ENCODE measurements around the gene SMIM44. TPM values are rescaled to one million over a fixed set of nuclear protein-coding genes. Genes with fewer than 3 reads are reported as not detected.

Gene SMIM44
- total RNA-seq, 2 experiments from 2014 or later, result not detected

GRCh38 chr19:3523361-3524077 is 40.3 kb upstream of the SMIM44 start:
- H3K4me1 Mint-ChIP-seq, result peaks cover 5% of the 10 kb centered on the region
- no peak for DNase-seq
- H3K9me3 Mint-ChIP-seq, result no peaks in the 10 kb centered on the region
- ChIA-PET CTCF (no interaction called here), POLR2A (no interaction called here)
- no peak overlapping the region for H3K27ac Mint-ChIP-seq
- no peak overlapping the region for H3K4me3 Mint-ChIP-seq
- peaks cover 16% of the 10 kb centered on the region for H3K36me3 Mint-ChIP-seq (ENCODE audit: low read depth)
- H3K27me3 Mint-ChIP-seq, result no peaks in the 10 kb centered on the region

GRCh38 chr19:3522421-3523360 is 39.5 kb upstream of the SMIM44 start:
- Mint-ChIP-seq H3K4me3 (no peak overlapping the region), H3K27me3 (no peaks in the 10 kb centered on the region), H3K36me3 (ENCODE audit: low read depth) (peaks cover 16% of the 10 kb centered on the region), H3K27ac (no peak overlapping the region), H3K4me1 (peaks cover 5% of the 10 kb centered on the region), H3K9me3 (no peaks in the 10 kb centered on the region)
- DNase-seq, result no peak
- ChIA-PET POLR2A (no interaction called here), CTCF (no interaction called here)

- H3K36me3 Mint-ChIP-seq (ENCODE audit: low read depth), result peaks cover 12% of the 10 kb centered on the region
- POLR2A ChIA-PET, result no interaction called here
- CTCF ChIA-PET, result no interaction called here
- no peaks in the 10 kb centered on the region for H3K27me3 Mint-ChIP-seq
- no peaks in the 10 kb centered on the region for H3K9me3 Mint-ChIP-seq
- no peak overlapping the region for H3K4me3 Mint-ChIP-seq
- H3K4me1 Mint-ChIP-seq, result peaks cover 16% of the 10 kb centered on the region
- H3K27ac Mint-ChIP-seq, result no peak overlapping the region
- DNase-seq, result no peak
These were observed 37.8 kb upstream of the SMIM44 start for GRCh38 chr19:3521104-3521445.

- no peaks in the 10 kb centered on the region for H3K27me3 Mint-ChIP-seq
- ChIA-PET CTCF (interaction anchor here (0.7 kb wide), 1 partner anchor 16 kb away, joined by 3 read pairs; no protein-coding TSS in a partner anchor), POLR2A (no interaction called here)
These were observed 37.2 kb upstream of the SMIM44 start for GRCh38 chr19:3520166-3521103.

GRCh38 chr19:3519126-3519525 is 35.9 kb upstream of the SMIM44 start:
- ChIA-PET CTCF (interaction anchor here (1.8 kb wide), 1 partner anchor 13 kb away, joined by 4 read pairs; the partner anchor contains the start of gene FZR1), POLR2A (no interaction called here)
- DNase-seq, result no peak
- Mint-ChIP-seq H3K9me3 (no peaks in the 10 kb centered on the region), H3K4me1 (peaks cover 29% of the 10 kb centered on the region), H3K27ac (no peak overlapping the region), H3K27me3 (no peaks in the 10 kb centered on the region), H3K4me3 (no peak overlapping the region), H3K36me3 (ENCODE audit: low read depth) (peaks cover 13% of the 10 kb centered on the region)

More at GRCh38 chr19:3520166-3521103, 37.2 kb upstream of the SMIM44 start:
- Mint-ChIP-seq H3K4me3 (no peak overlapping the region), H3K27ac (no peak overlapping the region), H3K4me1 (peaks cover 21% of the 10 kb centered on the region), H3K9me3 (no peaks in the 10 kb centered on the region), H3K36me3 (ENCODE audit: low read depth) (peaks cover 14% of the 10 kb centered on the region)
- DNase-seq, result no peak

- POLR2A ChIA-PET, result no interaction called here
- Mint-ChIP-seq H3K36me3 (ENCODE audit: low read depth) (peaks cover 9% of the 10 kb centered on the region), H3K27me3 (no peaks in the 10 kb centered on the region), H3K9me3 (no peaks in the 10 kb centered on the region), H3K27ac (no peak overlapping the region), H3K4me3 (no peak overlapping the region), H3K4me1 (peaks cover 31% of the 10 kb centered on the region)
- CTCF ChIA-PET, result interaction anchor here (1.8 kb wide), 1 partner anchor 12 kb away, joined by 4 read pairs; the partner anchor contains the start of gene FZR1
- DNase-seq, result no peak
These were observed 35.4 kb upstream of the SMIM44 start for GRCh38 chr19:3518659-3519058.

GRCh38 chr19:3518255-3518654 is 35.0 kb upstream of the SMIM44 start:
- Mint-ChIP-seq H3K27ac (peak overlapping the region; percentile 19), H3K4me3 (no peak overlapping the region)
- POLR2A ChIA-PET, result no interaction called here

GRCh38 chr19:3517638-3518037 is 34.4 kb upstream of the SMIM44 start:
- peaks cover 31% of the 10 kb centered on the region for H3K4me1 Mint-ChIP-seq
- no peak overlapping the region for H3K4me3 Mint-ChIP-seq
- H3K36me3 Mint-ChIP-seq (ENCODE audit: low read depth), result peaks cover 9% of the 10 kb centered on the region
- ChIA-PET POLR2A (no interaction called here), CTCF (interaction anchor here (1.5 kb wide), 1 partner anchor 27 kb away, joined by 4 read pairs; no protein-coding TSS in a partner anchor)
- no peak overlapping the region for H3K27ac Mint-ChIP-seq
- DNase-seq, result no peak
- no peaks in the 10 kb centered on the region for H3K9me3 Mint-ChIP-seq
- H3K27me3 Mint-ChIP-seq, result no peaks in the 10 kb centered on the region

More at GRCh38 chr19:3518255-3518654, 35.0 kb upstream of the SMIM44 start:
- peaks cover 9% of the 10 kb centered on the region for H3K36me3 Mint-ChIP-seq (ENCODE audit: low read depth)
- no peak for DNase-seq
- H3K27me3 Mint-ChIP-seq, result no peaks in the 10 kb centered on the region
- CTCF ChIA-PET, result interaction anchor here (1.5 to 1.8 kb wide), 2 partner anchors 12 to 27 kb away, joined by 4 read pairs; partner anchors contain the start of gene FZR1
- H3K9me3 Mint-ChIP-seq, result no peaks in the 10 kb centered on the region
- H3K4me1 Mint-ChIP-seq, result peaks cover 31% of the 10 kb centered on the region

- no peaks in the 10 kb centered on the region for H3K27me3 Mint-ChIP-seq
- H3K9me3 Mint-ChIP-seq, result no peaks in the 10 kb centered on the region
- ChIA-PET POLR2A (no interaction called here), CTCF (interaction anchor here (0.6 to 1.5 kb wide), 2 partner anchors 24 to 28 kb away, joined by 3 to 4 read pairs; no protein-coding TSS in a partner anchor)
- peak overlapping the region; percentile 82 for H3K27ac Mint-ChIP-seq
- H3K4me3 Mint-ChIP-seq, result no peak overlapping the region
- H3K36me3 Mint-ChIP-seq (ENCODE audit: low read depth), result peaks cover 7% of the 10 kb centered on the region
- DNase-seq, result peak; percentile 61
- H3K4me1 Mint-ChIP-seq, result peaks cover 31% of the 10 kb centered on the region
These were observed 33.5 kb upstream of the SMIM44 start for GRCh38 chr19:3516675-3517207.

GRCh38 chr19:3515891-3516422 is 32.7 kb upstream of the SMIM44 start:
- POLR2A ChIA-PET, result no interaction called here

GRCh38 chr19:3514930-3515329 is 31.7 kb upstream of the SMIM44 start:
- POLR2A ChIA-PET, result no interaction called here
- DNase-seq, result no peak
- Mint-ChIP-seq H3K27me3 (no peaks in the 10 kb centered on the region), H3K27ac (no peak overlapping the region), H3K4me3 (no peak overlapping the region), H3K4me1 (peaks cover 28% of the 10 kb centered on the region), H3K9me3 (no peaks in the 10 kb centered on the region), H3K36me3 (ENCODE audit: low read depth) (peaks cover 3% of the 10 kb centered on the region)
- CTCF ChIA-PET, result interaction anchor here (0.7 kb wide), 1 partner anchor 122 kb away, joined by 4 read pairs; no protein-coding TSS in a partner anchor

More at GRCh38 chr19:3515891-3516422, 32.7 kb upstream of the SMIM44 start:
- H3K9me3 Mint-ChIP-seq, result no peaks in the 10 kb centered on the region
- H3K36me3 Mint-ChIP-seq (ENCODE audit: low read depth), result peaks cover 4% of the 10 kb centered on the region
- H3K27ac Mint-ChIP-seq, result peak overlapping the region; percentile 69
- H3K4me1 Mint-ChIP-seq, result peaks cover 29% of the 10 kb centered on the region
- no peak for DNase-seq
- no peak overlapping the region for H3K4me3 Mint-ChIP-seq
- CTCF ChIA-PET, result interaction anchor here (0.6 kb wide), 2 partner anchors 24 kb away, joined by 3 read pairs; no protein-coding TSS in a partner anchor
- no peaks in the 10 kb centered on the region for H3K27me3 Mint-ChIP-seq

Data from activated CD4-positive, alpha-beta T cell treated with anti-CD3 and anti-CD28 coated beads, Interleukin-2, amount 10 ng/mL, durations not matched to agents 7 days and 5 days (primary cell).